CD4-positive, alpha-beta T cell treated with Interleukin-2 at 100 ng/mL for 4 hours (primary cell): ENCODE measurements around the gene H1-8.
"Not testable (repeated sequence)": the region's sequence is repeated elsewhere in the genome, so short reads cannot be mapped to it uniquely, and the experiment has no call there.

Experiments
- DNase-seq: peaks from one replicate; pipeline ENCODE4 v3.0.0-alpha.2; 2020; ENCODE audit warnings: low spot score

H1-8 gene

DNA sequence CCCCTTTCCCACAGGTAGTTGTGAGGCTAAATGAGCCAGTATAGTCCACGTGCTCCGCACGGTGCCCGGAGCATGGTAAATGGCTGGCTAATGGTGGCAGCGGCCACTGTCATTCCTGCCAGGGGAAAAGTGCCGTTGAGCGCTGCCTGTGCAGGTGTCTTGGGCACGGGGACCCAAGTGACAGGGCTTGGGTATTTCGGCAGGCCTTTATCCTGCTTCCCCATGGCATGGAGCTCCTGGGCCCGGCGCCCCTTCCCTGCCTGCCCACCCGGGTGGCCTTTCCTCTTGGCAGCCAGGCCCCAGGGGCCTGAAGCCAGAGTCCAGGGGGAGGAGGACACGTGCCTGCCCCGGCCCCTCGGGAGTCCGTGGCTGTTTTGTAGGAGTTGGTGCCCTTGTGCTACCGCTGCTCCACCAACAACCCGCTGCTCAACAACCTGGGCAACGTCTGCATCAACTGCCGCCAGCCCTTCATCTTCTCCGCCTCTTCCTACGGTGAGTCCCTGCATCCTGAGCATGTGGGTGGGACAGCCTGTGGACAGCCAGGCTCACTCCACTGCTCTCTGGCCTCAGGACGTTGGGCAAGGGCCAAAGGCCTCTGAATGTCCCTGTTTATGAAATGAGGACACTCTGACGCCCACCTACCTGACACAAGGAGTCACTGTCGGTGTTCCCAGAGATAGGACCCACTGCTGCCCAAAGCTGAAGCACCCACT is 27.7 kb upstream of the H1-8 start:
- DNase-seq: not testable (repeated sequence)

DNA sequence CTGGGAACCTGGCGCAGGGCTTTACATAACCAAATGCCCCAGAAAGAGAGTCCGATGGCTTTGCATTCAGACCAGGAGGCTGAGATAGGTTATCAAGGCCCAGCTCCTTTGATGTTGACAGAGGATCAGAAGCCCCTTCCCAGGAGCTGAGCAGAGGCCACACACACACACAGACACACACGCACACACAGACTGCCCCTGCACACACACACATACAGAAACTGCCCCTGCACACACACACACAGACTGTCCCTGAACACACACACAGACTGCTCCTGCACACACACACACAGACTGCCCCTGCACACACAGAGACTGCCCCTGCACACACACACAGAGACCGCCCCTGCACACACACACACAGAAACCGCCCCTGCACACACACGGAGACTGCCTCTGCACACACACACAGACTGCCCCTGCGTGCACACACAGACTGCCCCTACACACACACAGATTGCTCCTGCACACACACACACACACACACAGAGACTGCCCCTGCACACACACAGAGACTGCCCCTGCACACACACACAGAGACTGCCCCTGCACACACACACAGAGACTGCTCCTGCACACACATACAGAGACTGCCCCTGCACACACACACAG is 27.0 kb upstream of the H1-8 start:
- not testable (repeated sequence) for DNase-seq

DNA sequence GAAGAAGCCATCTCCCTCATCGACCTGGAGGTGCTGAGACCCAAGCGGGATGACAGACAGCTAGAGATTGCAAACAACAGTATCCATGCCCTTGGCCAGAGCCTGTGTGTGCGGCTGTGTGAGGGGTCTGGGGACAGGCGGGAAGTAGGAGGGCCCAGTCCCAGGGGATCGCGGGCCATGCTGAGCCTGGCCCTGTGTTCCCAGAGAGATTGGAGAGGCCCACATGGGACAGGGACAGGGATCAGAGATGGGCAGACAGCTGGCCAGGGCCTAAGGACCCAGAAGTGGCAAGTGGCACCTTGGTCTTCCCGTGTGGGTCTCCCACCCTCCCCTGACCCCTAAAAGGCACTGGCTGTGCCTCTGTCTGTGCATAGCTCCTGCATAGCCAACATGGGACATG is 25.5 kb upstream of the H1-8 start:
- no peak for DNase-seq

DNA sequence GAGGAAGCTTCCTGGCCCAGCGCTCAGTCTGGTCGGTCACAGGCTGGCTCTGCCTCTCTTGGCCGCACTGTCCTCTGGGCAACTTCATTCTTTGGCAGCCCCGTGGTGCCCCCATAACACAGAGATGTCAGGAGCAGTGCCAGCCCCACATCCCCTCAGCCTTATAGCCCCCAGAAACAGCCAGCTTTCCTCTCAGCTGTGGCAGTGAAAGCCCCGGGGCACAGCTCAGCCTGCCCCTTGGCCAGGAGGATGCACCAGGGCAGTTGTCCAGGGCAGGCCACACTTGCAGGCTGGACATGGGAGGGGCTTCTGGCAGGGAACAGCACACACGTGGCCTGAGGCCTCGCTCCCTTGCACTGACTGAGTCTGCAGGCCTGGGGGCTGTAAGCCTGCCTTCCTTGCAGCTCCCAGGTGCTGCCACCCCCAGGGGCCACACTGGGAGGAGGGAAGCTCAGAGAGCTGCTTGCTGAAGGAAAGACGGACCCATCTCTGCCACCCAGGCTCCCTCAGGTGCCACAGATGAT is 24.9 kb upstream of the H1-8 start:
- DNase-seq: no peak

DNA sequence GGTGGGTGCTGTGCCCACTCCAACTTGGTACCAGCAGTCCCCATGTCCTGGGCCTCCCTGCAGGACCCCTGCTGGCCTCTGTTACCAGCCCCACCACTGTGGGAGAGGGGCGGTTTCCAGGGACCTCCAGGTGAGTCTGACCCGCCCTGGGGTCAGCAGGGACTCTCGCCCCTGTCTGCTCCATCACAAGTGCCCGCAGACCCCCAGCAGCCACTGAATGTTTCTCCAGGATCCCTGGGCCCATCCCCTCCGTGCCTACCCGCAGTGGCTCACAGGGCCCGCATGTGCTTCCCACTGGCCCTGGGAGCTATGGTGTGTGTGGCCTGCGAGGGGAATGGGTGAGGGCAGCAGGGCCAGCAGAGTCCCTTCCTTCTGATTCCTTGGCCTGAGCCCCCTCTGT is 24.4 kb upstream of the H1-8 start:
- no peak for DNase-seq

DNA sequence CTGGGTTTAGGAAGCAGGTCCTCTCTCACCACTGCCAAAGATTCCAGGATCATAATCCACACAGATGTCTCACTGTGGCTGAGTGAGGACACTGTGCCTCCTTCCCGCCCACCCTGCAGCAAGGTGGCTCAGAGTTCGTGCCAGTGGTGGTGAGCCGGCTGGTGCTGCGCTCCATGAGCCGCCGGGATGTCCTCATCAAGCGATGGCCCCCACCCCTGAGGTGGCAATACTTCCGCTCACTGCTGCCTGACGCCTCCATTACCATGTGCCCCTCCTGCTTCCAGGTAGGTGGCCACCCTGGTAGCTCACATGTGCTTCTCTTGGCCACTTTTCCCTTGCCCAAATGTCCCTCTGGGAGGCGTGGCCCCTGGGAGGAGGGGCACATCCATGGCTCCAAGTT is 23.5 kb upstream of the H1-8 start:
- no peak for DNase-seq

DNA sequence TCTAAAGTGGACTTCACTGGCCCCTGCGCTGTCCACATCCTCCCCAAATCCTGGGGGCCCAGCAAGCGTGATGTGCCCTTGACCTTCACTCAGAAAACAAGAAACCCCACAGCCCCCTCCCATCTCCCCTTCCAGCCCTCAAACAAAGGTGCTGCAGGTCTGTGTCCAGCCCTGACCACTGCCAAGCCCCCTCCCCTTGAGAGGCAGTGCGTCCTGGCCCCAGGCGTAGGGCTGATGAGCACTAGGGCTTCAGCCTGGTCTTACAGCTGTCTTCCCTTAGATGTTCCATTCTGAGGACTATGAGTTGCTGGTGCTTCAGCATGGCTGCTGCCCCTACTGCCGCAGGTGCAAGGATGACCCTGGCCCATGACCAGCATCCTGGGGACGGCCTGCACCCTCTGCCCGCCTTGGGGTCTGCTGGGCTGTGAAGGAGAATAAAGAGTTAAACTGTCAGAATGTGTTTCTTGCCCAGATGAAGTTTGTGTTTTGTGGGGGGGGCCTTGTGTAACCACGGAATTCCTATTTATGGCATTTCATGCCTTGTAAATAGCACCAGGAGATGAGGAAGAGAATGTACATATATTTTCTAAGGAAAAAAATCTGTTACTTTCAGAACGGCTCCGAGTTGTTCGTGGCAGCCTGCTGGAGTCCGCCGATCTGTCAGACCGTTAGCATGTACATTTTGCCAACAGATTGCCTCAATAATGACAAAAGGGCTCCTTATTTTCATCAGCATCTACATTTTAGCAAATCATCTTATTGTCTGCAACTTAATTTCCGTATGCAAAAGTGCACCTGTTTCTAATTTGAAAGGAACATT is 22.9 kb upstream of the H1-8 start:
- no peak for DNase-seq

DNA sequence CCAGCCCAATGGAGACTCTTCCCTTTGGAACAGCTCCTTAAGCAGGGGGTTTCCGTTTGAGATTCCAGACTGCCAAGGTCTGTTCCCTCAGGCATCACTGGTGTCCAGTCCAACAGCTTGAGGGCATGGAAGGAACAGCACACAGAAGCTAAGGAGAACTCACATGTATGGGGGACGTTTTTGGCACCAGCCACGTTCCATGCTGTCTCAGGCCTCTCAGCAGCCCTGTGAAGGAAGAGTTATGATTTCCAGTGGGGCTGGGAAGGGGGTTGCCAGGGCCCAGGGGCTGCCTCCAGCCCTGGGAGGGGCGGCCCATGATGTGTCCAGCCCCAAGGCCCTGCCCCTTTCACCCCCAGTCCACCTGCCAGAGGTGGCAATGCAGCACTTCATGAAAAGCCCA is 22.0 kb upstream of the H1-8 start:
- no peak for DNase-seq

DNA sequence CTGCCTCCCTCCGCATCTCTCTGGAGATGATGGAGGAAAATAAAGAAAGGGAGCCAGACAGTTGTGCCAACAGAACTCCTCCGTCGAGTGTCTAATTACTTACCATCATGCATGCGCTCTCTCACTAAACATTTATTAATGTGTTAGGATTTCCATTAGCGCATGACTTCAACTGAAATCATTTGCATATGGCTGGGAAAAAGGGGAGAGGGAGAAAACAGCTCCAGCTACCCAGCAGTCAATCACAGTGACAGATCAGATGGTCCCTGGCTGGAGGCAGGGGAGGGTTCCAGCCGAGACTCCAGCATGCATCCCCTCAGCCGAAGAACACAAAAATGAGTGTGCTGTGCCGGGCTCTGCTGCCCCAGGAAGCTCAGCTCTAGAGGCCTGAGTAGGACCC is 21.4 kb upstream of the H1-8 start:
- DNase-seq: no peak

DNA sequence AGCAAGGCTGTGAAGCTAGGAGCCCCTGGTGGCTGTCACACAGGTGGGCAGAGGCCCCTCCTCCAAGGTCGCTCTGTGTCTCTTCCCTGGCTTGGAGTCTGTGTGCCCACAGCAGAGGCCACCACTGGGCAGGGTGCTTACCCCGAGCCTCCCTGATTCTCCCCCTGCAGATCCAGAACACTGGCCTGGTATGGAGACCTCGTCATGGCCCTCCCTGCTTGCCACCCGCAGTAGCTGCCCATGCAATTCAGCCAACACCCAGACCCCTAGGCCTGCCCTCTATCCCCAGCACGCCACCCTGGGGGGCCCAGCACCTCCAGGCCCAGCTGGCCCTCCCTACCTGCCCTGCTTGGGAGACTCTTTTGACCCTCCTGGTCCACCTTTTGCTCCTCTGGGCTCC is 20.0 kb upstream of the H1-8 start:
- DNase-seq: no peak

DNA sequence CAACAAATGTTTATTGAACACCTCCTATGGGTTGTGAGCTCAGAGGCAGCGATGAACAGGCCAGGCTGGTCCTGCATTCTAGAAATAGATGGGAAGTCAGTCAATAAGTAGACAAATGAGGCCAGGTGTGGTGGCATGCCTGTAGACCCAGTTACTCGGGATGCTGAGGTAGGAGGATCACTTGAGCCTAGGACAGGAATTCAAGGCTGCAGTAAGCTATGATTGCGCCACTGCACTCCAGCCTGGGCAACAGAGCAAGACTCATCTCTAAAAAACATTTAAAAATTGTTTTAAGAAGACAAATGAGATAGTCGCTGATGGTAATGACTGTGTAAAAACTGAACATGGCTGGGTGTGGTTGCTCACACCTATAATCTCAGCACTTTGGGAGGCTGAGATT is 18.9 kb upstream of the H1-8 start:
- DNase-seq: no peak

DNA sequence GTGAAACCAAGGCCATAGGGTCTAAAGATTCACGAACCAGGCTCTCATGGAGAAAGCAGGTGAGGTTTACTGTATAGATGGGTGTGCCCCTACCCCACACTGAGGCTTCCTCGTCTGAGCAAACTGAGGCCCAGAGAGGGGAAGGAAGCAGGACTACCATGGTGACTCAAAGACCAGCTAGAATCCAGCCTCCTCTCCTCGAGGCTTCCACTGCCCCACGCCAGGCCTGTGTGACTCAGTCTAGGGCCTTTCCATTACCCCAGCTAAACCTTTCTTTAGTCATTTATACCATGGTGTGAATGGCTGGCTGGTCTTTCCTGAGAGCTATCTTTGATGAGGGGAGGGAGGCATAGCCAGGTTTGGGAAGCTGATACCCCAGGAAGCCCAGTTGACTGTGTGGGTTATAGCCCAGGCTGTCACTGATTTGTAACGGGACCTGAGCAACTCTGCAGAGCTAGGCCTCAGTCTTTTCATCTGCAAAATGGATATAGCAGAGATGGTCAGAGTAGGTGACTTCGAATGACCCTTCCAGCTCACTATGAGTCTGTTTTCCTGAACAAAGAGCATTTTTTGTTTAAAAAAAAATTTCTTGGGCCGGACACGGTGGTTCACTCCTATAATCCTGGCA is 17.5 kb upstream of the H1-8 start:
- DNase-seq: no peak

DNA sequence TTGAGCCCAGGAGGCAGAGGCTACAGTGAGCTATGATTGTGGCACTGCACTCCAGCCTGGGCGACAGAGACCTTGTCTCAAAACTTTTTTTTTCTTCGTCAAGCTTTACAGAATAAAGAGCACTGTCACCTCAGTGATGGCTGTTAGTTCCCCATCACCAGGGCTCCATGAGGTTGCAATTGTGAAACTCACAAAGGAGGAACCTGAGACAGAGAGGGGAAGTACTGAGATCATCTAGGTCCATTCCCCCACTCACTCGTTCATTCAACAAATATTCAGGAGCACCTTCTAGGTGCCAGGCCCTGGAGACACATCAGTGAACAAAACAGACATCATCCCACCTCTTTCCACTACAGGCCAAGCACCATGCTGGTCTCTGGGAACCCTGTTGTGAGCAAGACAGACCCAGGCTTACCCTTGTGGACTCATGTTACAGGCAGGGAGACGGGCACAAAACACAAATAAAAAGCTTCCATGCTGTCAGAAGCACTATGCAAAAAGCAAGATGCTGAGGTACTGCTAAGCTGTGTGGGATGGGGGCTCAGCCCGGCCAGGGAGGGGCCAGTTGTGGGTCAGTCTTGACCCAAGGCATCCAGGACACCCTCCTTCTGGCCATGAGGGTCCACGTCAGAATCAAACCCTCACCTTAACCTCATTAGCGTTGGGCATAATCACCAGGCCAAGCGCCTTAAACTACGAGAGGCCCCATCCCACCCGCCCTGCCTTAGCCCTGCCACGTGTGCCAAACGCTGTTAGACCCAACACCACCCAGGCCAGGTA is 16.7 kb upstream of the H1-8 start:
- DNase-seq: peak; percentile 6

DNA sequence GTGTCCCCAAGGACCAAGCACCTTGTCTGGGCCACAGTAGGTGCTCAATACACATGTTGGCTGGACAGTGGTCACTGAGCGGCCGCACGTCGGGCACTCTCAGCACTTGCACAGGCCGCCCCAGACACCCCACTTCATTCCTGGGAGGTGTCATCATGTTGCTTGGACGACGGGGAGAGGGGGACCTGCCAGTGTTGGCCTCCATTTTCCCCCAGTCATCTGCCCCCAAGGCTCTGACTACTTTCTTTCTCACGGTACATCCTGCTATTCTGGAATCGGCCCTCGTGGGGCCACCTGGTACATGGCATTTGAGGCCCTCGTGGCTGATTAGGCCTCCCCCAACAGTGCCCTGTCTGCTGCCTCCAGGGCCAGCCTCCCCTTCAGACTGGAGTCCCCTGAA is 15.7 kb upstream of the H1-8 start:
- DNase-seq: no peak

DNA sequence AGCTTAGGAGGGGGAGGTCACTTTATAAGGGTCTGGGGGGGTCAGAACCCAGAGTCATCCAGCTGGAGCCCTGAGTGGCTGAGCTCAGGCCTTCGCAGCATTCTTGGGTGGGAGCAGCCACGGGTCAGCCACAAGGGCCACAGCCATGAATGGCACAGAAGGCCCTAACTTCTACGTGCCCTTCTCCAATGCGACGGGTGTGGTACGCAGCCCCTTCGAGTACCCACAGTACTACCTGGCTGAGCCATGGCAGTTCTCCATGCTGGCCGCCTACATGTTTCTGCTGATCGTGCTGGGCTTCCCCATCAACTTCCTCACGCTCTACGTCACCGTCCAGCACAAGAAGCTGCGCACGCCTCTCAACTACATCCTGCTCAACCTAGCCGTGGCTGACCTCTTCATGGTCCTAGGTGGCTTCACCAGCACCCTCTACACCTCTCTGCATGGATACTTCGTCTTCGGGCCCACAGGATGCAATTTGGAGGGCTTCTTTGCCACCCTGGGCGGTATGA is 14.3 kb upstream of the H1-8 start, which contains the start of gene RHO:
TSS of gene RHO (plus strand) at position 51 of the 512 bp plus-strand sequence. CDS start at position 146, 95 bp downstream.
- DNase-seq: no peak

DNA sequence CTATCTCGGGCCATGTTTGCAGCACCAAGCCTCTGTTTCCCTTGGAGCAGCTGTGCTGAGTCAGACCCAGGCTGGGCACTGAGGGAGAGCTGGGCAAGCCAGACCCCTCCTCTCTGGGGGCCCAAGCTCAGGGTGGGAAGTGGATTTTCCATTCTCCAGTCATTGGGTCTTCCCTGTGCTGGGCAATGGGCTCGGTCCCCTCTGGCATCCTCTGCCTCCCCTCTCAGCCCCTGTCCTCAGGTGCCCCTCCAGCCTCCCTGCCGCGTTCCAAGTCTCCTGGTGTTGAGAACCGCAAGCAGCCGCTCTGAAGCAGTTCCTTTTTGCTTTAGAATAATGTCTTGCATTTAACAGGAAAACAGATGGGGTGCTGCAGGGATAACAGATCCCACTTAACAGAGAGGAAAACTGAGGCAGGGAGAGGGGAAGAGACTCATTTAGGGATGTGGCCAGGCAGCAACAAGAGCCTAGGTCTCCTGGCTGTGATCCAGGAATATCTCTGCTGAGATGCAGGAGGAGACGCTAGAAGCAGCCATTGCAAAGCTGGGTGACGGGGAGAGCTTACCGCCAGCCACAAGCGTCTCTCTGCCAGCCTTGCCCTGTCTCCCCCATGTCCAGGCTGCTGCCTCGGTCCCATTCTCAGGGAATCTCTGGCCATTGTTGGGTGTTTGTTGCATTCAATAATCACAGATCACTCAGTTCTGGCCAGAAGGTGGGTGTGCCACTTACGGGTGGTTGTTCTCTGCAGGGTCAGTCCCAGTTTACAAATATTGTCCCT is 13.4 kb upstream of the H1-8 start:
- DNase-seq: no peak

DNA sequence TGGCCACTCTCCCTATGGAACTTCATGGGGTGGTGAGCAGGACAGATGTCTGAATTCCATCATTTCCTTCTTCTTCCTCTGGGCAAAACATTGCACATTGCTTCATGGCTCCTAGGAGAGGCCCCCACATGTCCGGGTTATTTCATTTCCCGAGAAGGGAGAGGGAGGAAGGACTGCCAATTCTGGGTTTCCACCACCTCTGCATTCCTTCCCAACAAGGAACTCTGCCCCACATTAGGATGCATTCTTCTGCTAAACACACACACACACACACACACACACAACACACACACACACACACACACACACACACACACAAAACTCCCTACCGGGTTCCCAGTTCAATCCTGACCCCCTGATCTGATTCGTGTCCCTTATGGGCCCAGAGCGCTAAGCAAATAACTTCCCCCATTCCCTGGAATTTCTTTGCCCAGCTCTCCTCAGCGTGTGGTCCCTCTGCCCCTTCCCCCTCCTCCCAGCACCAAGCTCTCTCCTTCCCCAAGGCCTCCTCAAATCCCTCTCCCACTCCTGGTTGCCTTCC is 12.7 kb upstream of the H1-8 start:
- DNase-seq: no peak

DNA sequence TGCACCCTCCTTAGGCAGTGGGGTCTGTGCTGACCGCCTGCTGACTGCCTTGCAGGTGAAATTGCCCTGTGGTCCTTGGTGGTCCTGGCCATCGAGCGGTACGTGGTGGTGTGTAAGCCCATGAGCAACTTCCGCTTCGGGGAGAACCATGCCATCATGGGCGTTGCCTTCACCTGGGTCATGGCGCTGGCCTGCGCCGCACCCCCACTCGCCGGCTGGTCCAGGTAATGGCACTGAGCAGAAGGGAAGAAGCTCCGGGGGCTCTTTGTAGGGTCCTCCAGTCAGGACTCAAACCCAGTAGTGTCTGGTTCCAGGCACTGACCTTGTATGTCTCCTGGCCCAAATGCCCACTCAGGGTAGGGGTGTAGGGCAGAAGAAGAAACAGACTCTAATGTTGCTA is 12.2 kb upstream of the H1-8 start:
- no peak for DNase-seq

DNA sequence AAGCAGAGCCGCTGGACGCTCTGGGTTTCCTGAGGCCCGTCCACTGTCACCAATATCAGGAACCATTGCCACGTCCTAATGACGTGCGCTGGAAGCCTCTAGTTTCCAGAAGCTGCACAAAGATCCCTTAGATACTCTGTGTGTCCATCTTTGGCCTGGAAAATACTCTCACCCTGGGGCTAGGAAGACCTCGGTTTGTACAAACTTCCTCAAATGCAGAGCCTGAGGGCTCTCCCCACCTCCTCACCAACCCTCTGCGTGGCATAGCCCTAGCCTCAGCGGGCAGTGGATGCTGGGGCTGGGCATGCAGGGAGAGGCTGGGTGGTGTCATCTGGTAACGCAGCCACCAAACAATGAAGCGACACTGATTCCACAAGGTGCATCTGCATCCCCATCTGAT is 11.3 kb upstream of the H1-8 start:
- no peak for DNase-seq

DNA sequence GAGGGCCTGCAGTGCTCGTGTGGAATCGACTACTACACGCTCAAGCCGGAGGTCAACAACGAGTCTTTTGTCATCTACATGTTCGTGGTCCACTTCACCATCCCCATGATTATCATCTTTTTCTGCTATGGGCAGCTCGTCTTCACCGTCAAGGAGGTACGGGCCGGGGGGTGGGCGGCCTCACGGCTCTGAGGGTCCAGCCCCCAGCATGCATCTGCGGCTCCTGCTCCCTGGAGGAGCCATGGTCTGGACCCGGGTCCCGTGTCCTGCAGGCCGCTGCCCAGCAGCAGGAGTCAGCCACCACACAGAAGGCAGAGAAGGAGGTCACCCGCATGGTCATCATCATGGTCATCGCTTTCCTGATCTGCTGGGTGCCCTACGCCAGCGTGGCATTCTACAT is 10.7 kb upstream of the H1-8 start:
- no peak for DNase-seq
